HG02610 (cell line): ENCODE measurements around the gene OR5AR1.
"Not testable (repeated sequence)": the region's sequence is repeated elsewhere in the genome, so short reads cannot be mapped to it uniquely, and the experiment has no call there.

Experiments
- ATAC-seq: cut with Tn5 transposase; IDR thresholded peaks from one replicate; pipeline ENCODE4 v1.9.1; 2021; ENCODE audit warnings: mild to moderate bottlenecking, moderate library complexity; ENCODE audit not compliant: unreplicated experiment

Gene OR5AR1

GRCh38 chr11:56663386-56663785 lies at the start of gene OR5AR1:
Gene OR5AR1, plus strand, starts transcription at chr11:56663686. Its CDS starts 0 bp downstream, at chr11:56663686.
- no peak for ATAC-seq

GRCh38 chr11:56624661-56625110 lies 38.8 kb upstream of the OR5AR1 start:
- ATAC-seq: peak; percentile 95

GRCh38 chr11:56625946-56626345 lies 37.5 kb upstream of the OR5AR1 start:
- no peak for ATAC-seq

GRCh38 chr11:56632329-56632728 lies 31.2 kb upstream of the OR5AR1 start:
- ATAC-seq: no peak

- no peak for ATAC-seq
These were observed 26.6 kb upstream of the OR5AR1 start for GRCh38 chr11:56636861-56637260.

GRCh38 chr11:56637500-56637899 lies 26.0 kb upstream of the OR5AR1 start:
- ATAC-seq: no peak

GRCh38 chr11:56642339-56642738 lies 21.1 kb upstream of the OR5AR1 start, which contains the start of gene OR5AP2:
Gene OR5AP2, minus strand, starts transcription at chr11:56642439. Its CDS starts 0 bp downstream, at chr11:56642439.
- no peak for ATAC-seq

- ATAC-seq: no peak
These were observed 3.7 kb upstream of the OR5AR1 start for GRCh38 chr11:56659755-56660154.

- no peak for ATAC-seq
These were observed 7.5 kb downstream of the OR5AR1 start for GRCh38 chr11:56670984-56671383.

- no peak for ATAC-seq
These were observed 25.1 kb downstream of the OR5AR1 start for GRCh38 chr11:56688554-56689100.

- ATAC-seq: not testable (repeated sequence)
These were observed 27.7 kb downstream of the OR5AR1 start for GRCh38 chr11:56691179-56691578.

GRCh38 chr11:56693428-56693827 lies 29.9 kb downstream of the OR5AR1 start:
- no peak for ATAC-seq

GRCh38 chr11:56698795-56699194 lies 35.3 kb downstream of the OR5AR1 start, which contains the start of gene OR9G1:
Gene OR9G1, plus strand, starts transcription at chr11:56699095. Its CDS starts 1,293 bp downstream, at chr11:56700388.
- no peak for ATAC-seq

- ATAC-seq: no peak
These were observed 36.9 kb downstream of the OR5AR1 start for GRCh38 chr11:56700242-56700913.

GRCh38 chr11:56700914-56701485 lies 37.5 kb downstream of the OR5AR1 start:
- no peak for ATAC-seq

- ATAC-seq: no peak
These were observed 42.4 kb downstream of the OR5AR1 start for GRCh38 chr11:56705784-56706396.

GRCh38 chr11:56706486-56706885 lies 43.0 kb downstream of the OR5AR1 start:
- ATAC-seq: no peak

- no peak for ATAC-seq
These were observed 50.7 kb downstream of the OR5AR1 start for GRCh38 chr11:56714206-56714605.
